PC-3 (cell line): ENCODE data around the gene SPRR5. TPM values are rescaled to one million over a fixed set of nuclear protein-coding genes. Genes with fewer than 3 reads are reported as not detected.

Experiments
- ATAC-seq: fragments of 200-7000 bp; cut with Tn5 transposase; 2 replicates; pipeline ENCODE4 v1.9.1; 2020; ENCODE audit warnings: mild to moderate bottlenecking, moderate library complexity
- BruUV-seq: library from RNA; stranded (reverse); fragments of 400-500 nt; replicated peaks from 2 replicates; lab custom pipeline; 2021; lab: Mats Ljungman, UMichigan
- CTCF ChIA-PET: fragments of 300-600 bp; sonication (Branson Sonifier 250); formaldehyde crosslinking; loops from one replicate; lab custom pipeline; 2022; ENCODE audit warnings: antibody characterized with exemption; lab: Charles Lee
- POLR2A ChIA-PET: fragments of 300-600 bp; sonication (Branson Sonifier 250); formaldehyde crosslinking; loops from one replicate; lab custom pipeline; 2022; ENCODE audit warnings: antibody characterized with exemption; ENCODE audit not compliant: unreplicated experiment; lab: Charles Lee
- DNase-seq: peaks from one replicate; pipeline ENCODE4 v3.0.0-alpha.2; 2015
- H2AFZ ChIP-seq: fragments of 300-600 bp; sonication (generic); 2 replicates; pipeline ENCODE4 v1.6.0; 2016; ENCODE audit warnings: antibody characterized with exemption, low read length
- H3F3A ChIP-seq: fragments of 300-600 bp; sonication (generic); one replicate; pipeline ENCODE4 v1.6.0; 2017; ENCODE audit warnings: antibody characterized with exemption, low read length, control low read depth, mild to moderate bottlenecking; ENCODE audit not compliant: unreplicated experiment
- H3K27ac ChIP-seq: fragments of 300-600 bp; sonication (generic); 2 replicates; pipeline ENCODE4 v1.5.1; 2016; ENCODE audit warnings: mild to moderate bottlenecking, low read length
- H3K27me3 ChIP-seq: fragments of 300-600 bp; sonication (generic); 2 replicates; pipeline ENCODE4 v1.6.1; 2016; ENCODE audit warnings: low read length, mixed read lengths
- H3K36me3 ChIP-seq: fragments of 300-600 bp; sonication (generic); 2 replicates; pipeline ENCODE4 v1.6.1; 2016; ENCODE audit warnings: low read depth, mixed run types, low read length, mixed read lengths
- H3K4me1 ChIP-seq: fragments of 300-600 bp; sonication (generic); 2 replicates; pipeline ENCODE4 v1.5.1; 2016; ENCODE audit warnings: low read length; ENCODE audit not compliant: insufficient read depth
- H3K4me2 ChIP-seq: fragments of 300-600 bp; sonication (generic); 2 replicates; pipeline ENCODE4 v1.6.0; 2016; ENCODE audit warnings: low read length
- H3K4me3 ChIP-seq: fragments of 300-600 bp; sonication (generic); 2 replicates; pipeline ENCODE4 v1.5.1; 2016; ENCODE audit warnings: mild to moderate bottlenecking, low read length, mixed read lengths
- H3K79me2 ChIP-seq: fragments of 300-600 bp; sonication (generic); 2 replicates; pipeline ENCODE4 v1.6.1; 2017; ENCODE audit warnings: low read length, mixed read lengths
- H3K9ac ChIP-seq: fragments of 300-600 bp; sonication (generic); 2 replicates; pipeline ENCODE4 v1.6.0; 2016; ENCODE audit warnings: mild to moderate bottlenecking, low read length
- H3K9me2 ChIP-seq: fragments of 300-600 bp; sonication (generic); replicated peaks from 2 replicates; pipeline ENCODE4 v1.6.1; 2016; ENCODE audit warnings: mixed run types, low read length, mixed read lengths
- H3K9me3 ChIP-seq: fragments of 300-600 bp; sonication (generic); 2 replicates; pipeline ENCODE4 v1.6.1; 2016; ENCODE audit warnings: low read length, mixed read lengths
- H4K20me1 ChIP-seq: fragments of 300-600 bp; sonication (generic); 2 replicates; pipeline ENCODE4 v1.6.1; 2016; ENCODE audit warnings: low read length, mixed read lengths
- EZH2 ChIP-seq: fragments of 300-600 bp; sonication (generic); IDR thresholded peaks from one replicate; pipeline ENCODE4 v1.6.1; 2017; ENCODE audit warnings: antibody characterized with exemption, mild to moderate bottlenecking, low read length; ENCODE audit not compliant: unreplicated experiment
- EZH2phosphoT487 ChIP-seq: fragments of 300-600 bp; sonication (generic); IDR thresholded peaks from 2 replicates; pipeline ENCODE4 v1.6.1; 2018; ENCODE audit warnings: mild to moderate bottlenecking, antibody characterized with exemption, low read length, borderline replicate concordance
- intact Hi-C: fragments of 100-400 bp; cut with micrococcal nuclease; formaldehyde crosslinking; loops from 2 replicates; pipeline ENCODE4 v1.9.0; 2023
- total RNA-seq: library from RNA; depleted of rRNA; stranded (reverse); fragments of >200 nt; gene quantifications from 2 replicates; pipeline ENCODE4 v1.2.3, GENCODE V29; 2014
- TF ChIP-seq, protein P1 (sequence below): fragments of 300-600 bp; sonication (generic); conservative IDR thresholded peaks from 2 replicates; pipeline ENCODE4 v1.5.1; 2017; ENCODE audit warnings: antibody characterized with exemption, low read depth, mild to moderate bottlenecking, low read length

SPRR5 gene
- total RNA-seq, 1 experiment from 2014 or later: not detected

- no peak overlapping the region for H3K9ac ChIP-seq
- DNase-seq: no peak
- H3K27me3 ChIP-seq: peaks cover 26% of the 10 kb centered on the region
- H3K4me3 ChIP-seq: no peak overlapping the region
- no peak for ATAC-seq
- TF ChIP-seq, protein P1, sequence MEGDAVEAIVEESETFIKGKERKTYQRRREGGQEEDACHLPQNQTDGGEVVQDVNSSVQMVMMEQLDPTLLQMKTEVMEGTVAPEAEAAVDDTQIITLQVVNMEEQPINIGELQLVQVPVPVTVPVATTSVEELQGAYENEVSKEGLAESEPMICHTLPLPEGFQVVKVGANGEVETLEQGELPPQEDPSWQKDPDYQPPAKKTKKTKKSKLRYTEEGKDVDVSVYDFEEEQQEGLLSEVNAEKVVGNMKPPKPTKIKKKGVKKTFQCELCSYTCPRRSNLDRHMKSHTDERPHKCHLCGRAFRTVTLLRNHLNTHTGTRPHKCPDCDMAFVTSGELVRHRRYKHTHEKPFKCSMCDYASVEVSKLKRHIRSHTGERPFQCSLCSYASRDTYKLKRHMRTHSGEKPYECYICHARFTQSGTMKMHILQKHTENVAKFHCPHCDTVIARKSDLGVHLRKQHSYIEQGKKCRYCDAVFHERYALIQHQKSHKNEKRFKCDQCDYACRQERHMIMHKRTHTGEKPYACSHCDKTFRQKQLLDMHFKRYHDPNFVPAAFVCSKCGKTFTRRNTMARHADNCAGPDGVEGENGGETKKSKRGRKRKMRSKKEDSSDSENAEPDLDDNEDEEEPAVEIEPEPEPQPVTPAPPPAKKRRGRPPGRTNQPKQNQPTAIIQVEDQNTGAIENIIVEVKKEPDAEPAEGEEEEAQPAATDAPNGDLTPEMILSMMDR: no peak
- no peak overlapping the region for H3K27ac ChIP-seq
- H3K9me3 ChIP-seq: no peaks in the 10 kb centered on the region
- intact Hi-C loops: no loop called here
- ChIA-PET CTCF (no interaction called here), POLR2A (no interaction called here)
- H3K4me2 ChIP-seq: no peak overlapping the region
- BruUV-seq: no TSS peak
- no peaks in the 10 kb centered on the region for H4K20me1 ChIP-seq
- H3K36me3 ChIP-seq: no peaks in the 10 kb centered on the region
- H2AFZ ChIP-seq: no peak overlapping the region
- no peaks in the 10 kb centered on the region for H3K79me2 ChIP-seq
- H3F3A ChIP-seq: no peaks in the 10 kb centered on the region
- no peaks in the 10 kb centered on the region for H3K9me2 ChIP-seq
- peaks cover 9% of the 10 kb centered on the region; the same call in 1 of the 2 replicates for H3K4me1 ChIP-seq
These were observed 18.8 kb downstream of the SPRR5 start for GRCh38 chr1:152965853-152966252.

DNA sequence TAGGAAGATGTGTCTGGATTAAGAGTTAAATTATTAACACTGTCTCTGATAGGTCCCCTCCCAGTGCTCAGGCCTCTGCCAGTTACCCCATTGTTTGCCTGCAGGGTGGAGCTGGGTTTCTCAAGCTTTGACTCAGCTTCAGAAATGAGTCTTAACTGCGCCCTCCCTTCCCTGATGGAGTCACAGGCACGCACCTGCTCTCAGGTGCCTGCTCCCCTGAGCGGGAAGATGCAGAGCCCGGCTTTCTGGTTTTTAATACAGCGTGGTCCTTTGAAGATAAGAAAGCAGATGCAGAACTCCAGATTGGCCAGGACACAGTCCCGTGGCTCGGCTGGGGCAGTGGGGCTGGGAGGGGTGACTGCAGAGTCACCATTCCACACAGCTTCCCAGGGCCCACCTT is 20.2 kb downstream of the SPRR5 start:
- H3K36me3 ChIP-seq: no peaks in the 10 kb centered on the region
- H3K9me3 ChIP-seq: no peaks in the 10 kb centered on the region
- H3F3A ChIP-seq: no peaks in the 10 kb centered on the region
- intact Hi-C loops: no loop called here
- no peaks in the 10 kb centered on the region for H4K20me1 ChIP-seq
- peaks cover 9% of the 10 kb centered on the region; the same call in 1 of the 2 replicates for H3K4me1 ChIP-seq
- no peak for TF ChIP-seq EZH2phosphoT487
- TF ChIP-seq, protein P1: no peak
- no peak for TF ChIP-seq EZH2
- no peak overlapping the region for H2AFZ ChIP-seq
- no peak overlapping the region for H3K27ac ChIP-seq
- H3K9ac ChIP-seq: no peak overlapping the region
- H3K9me2 ChIP-seq: no peaks in the 10 kb centered on the region
- ATAC-seq (peak; percentile 27; the same call in 1 of the 2 replicates), DNase-seq (peak; percentile 73)
- ChIA-PET CTCF (no interaction called here), POLR2A (no interaction called here)
- H3K4me2 ChIP-seq: no peak overlapping the region
- no peak overlapping the region for H3K4me3 ChIP-seq
- no TSS peak for BruUV-seq
- peaks cover 26% of the 10 kb centered on the region for H3K27me3 ChIP-seq
- no peaks in the 10 kb centered on the region for H3K79me2 ChIP-seq

GRCh38 chr1:152968248-152968647 is 21.2 kb downstream of the SPRR5 start:
- peaks cover 4% of the 10 kb centered on the region; the same call in 1 of the 2 replicates for H3K9me3 ChIP-seq
- H3K4me3 ChIP-seq: no peak overlapping the region
- no peaks in the 10 kb centered on the region for H3K9me2 ChIP-seq
- H3K4me1 ChIP-seq: peaks cover 9% of the 10 kb centered on the region; the same call in 1 of the 2 replicates
- CTCF ChIA-PET: no interaction called here
- peaks cover 36% of the 10 kb centered on the region for H3K27me3 ChIP-seq
- POLR2A ChIA-PET: no interaction called here
- no peaks in the 10 kb centered on the region for H3K36me3 ChIP-seq
- DNase-seq (no peak), ATAC-seq (no peak)
- intact Hi-C loops: no loop called here
- no peak overlapping the region for H3K9ac ChIP-seq
- no peaks in the 10 kb centered on the region for H3F3A ChIP-seq
- no peaks in the 10 kb centered on the region for H3K79me2 ChIP-seq
- BruUV-seq: no TSS peak
- H3K27ac ChIP-seq: no peak overlapping the region
- no peak overlapping the region for H2AFZ ChIP-seq
- TF ChIP-seq, protein P1: no peak
- TF ChIP-seq EZH2 (no peak), EZH2phosphoT487 (no peak)
- H4K20me1 ChIP-seq: no peaks in the 10 kb centered on the region
- no peak overlapping the region for H3K4me2 ChIP-seq
